AG20443 (cell line): ENCODE measurements around the gene GP1BA.

Source experiments
- DNase-seq: peaks from one replicate; pipeline ENCODE4 v3.0.0; 2012; ENCODE audit warnings: low spot score, mixed read lengths

The GP1BA gene

DNA sequence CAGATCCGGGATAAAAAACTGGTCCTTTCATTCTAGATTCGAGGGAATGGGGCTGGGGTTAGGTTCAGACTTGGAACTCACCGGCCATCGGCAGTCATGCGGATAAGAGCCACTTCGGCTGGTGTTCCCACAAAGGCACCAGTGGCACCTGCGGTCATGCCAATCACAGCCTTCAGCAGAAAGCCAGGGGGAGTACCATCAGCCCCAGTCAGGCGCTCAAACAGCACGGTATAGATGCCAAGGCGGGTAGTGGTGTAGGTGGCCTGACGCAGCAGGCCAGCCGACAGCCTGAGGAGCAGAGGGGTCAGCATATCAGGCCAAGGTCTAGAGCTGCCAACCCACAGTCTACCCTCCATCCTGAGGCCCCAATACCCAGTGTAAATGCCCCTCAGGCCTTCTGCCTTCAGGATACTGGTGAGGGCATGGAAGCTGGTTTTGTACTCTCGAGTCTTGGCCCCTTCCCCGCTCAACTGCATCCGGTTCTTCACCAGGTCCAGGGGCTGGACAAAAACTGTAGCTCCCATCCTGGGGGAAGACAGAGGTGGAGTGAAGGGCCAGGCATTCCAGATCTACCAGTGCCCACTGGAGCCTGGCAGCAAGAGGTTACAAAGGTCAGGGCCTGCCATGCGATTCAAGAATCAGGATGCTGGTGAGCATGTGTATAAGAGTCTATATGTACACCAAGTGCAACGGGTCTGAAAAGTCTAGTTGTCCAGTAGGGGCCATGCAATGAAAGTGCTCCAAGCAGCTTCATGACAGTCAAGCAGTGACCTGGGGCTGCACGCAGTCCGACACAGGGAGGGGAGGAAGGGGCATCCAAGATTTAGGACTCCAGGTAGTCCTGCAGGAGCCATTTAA lies 6.8 kb downstream of the GP1BA start:
- DNase-seq: no peak

DNA sequence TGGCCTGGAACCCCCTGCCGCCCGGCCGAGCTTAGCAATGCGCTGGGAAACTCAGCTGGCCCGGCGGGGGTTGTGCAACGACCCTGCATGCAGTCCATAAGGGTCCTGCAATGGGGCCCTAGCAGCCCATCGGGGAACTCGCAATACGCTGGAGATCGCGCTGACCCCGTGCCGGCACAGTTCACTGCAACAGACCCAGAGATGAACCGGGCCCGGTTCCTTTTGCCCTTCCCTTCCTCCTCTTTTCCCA lies 7.4 kb downstream of the GP1BA start:
- no peak for DNase-seq

DNA sequence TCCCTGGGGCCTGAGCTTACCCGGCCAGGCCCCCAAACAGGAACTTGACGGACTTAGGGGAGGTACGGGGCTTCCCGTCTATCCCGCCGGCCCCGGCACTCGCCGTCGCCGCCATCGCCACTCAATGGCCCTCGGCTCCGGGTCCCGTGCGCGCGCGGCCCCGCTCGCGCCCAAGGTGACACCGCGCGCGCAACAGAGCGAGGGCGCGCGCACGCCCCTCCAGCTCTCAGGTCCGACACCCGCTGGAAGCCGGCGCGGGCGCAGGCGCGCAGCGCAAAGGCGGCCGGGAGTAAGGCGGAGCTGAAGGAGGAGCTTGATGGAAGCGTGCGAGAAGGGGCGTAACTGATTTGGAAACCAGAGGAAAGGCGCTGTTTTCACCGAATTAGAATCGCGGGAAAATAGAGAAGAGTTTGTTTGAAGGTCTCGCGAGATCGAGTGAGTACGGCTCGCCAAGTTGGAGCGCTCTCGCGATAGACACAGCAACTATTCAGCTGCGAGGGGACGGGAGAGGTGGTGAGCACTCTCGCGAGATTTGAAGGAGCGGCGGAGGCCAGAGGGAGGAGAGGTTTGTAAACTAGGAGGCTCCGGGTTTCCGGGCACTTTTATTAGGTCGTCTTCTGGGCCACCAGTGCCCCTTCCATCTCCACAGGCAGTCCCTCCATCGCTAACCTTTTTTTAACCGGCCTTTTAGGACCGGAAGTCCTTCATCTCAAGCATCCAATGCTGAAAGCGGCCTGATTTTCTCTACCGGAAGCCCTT lies 7.9 kb downstream of the GP1BA start, which contains the start of the genes RNF167 and SLC25A11:
Gene RNF167, plus strand, starts transcription at position 473 of the 759 bp plus-strand sequence. CDS start 642 bp downstream, outside the sequence.
Gene SLC25A11, minus strand, starts transcription at position 251 of the 759 bp plus-strand sequence. Its CDS starts 136 bp downstream, at position 115.
- peak; percentile 99 for DNase-seq

DNA sequence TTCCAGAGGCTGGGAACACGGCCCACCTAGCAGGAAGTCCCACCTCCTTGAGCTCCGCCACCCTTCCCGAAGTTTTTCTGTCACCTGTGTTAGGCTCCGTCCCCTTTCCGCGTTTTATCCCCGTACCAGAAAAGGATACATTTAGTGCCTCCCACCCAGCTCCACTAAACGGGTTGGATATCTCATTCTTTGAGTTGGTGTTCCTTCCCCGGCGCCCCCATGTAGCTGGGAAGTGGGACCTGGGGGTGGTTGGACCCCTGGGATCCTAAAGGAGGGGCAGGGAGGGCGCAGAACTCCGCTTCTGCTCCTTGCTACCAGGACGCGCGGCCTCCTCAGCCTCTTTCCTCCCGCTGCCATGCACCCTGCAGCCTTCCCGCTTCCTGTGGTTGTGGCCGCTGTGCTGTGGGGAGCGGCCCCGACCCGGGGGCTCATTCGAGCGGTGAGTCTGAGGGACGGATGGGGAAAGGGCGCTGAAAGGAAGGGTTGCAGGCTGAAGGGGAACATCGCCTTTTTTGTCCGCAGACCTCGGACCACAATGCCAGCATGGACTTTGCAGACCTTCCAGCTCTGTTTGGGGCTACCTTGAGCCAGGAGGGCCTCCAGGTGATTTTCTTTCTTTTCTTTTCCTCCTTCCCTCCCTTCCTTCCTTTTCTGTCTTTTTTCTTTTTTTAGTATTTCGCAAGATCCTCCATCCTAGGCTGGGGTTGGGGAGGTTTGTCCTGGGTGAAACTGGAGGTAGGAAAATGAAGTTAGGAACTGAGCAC lies 8.7 kb downstream of the GP1BA start:
- DNase-seq: peak; percentile 77

DNA sequence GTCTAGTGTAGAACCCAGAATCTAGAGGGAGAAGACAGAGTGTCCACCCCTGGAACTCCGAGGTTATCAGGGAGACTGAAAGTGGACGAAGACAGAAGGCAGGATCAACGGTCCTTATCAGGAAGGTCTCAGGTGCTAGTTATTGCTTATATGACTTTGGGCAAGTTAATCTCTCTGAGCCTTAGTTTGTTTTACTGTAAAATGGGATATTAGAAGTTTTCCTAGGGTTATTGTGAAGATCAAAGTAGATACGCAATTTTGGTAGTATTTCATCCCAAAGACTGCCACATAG lies 9.2 kb downstream of the GP1BA start:
- no peak for DNase-seq

DNA sequence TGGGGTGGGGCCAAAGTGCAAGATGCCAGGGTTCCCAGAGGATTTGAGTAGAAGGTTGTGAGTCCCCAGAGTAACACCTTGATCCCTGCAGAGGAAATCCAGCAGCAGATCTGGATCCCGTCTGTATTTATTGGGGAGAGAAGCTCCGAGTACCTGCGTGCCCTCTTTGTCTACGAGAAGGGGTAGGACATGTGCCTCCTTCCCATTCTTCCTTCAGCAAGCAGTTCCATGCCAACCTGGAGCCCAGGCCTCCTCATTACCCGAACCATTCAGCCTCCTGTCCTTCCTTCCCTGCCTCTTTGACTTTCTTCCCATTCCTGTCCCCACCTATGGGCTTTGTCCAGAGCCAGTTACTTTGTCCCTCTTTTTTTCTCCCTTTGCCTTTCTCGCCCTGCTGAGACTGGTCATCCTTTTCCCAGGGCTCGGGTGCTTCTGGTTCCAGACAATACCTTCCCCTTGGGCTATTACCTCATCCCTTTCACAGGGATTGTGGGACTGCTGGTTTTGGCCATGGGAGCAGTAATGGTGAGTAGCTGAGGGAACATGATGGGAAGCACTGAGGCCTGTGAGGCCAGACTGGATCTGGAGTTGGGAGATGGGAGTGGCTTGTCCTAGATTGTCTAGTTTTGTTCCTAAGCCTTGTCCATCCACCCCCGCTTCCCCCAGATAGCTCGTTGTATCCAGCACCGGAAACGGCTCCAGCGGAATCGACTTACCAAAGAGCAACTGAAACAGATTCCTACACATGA lies 10.9 kb downstream of the GP1BA start:
- no peak for DNase-seq

DNA sequence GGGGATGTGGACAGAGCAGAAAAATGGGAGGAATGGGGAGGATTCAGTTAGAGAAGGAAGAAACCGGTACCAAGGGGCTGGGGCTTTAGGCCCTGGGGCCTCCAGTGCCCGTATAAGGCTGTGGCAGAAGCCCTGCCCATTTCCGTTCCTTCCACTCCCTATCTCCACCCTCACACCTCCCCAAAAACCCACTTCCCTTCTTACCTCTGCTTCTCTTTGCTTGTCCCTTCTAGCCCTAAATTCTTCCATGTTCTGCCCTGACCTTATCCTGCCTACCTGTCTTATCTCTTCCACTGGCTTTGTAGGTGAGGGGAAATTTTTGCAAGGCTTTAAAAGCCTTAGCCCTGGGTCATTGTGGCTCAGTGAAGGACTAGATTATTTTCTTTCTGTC lies 12.1 kb downstream of the GP1BA start:
- DNase-seq: no peak

DNA sequence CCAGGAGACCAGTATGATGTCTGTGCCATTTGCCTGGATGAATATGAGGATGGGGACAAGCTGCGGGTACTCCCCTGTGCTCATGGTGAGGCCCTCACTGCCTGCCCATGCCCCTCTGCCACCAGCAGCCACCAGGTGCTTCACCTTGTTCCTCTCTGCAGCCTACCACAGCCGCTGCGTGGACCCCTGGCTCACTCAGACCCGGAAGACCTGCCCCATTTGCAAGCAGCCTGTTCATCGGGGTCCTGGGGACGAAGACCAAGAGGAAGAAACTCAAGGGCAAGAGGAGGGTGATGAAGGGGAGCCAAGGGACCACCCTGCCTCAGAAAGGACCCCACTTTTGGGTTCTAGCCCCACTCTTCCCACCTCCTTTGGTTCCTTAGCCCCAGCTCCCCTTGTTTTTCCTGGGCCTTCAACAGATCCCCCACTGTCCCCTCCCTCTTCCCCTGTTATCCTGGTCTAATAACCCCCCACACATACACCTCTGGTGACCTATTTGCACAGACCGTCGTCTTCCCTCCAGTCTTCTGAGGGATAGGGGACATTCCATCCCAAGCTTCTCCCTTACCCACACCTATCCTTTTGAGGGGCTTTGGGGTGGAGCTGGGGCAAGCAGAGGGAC lies 12.6 kb downstream of the GP1BA start:
- no peak for DNase-seq

DNA sequence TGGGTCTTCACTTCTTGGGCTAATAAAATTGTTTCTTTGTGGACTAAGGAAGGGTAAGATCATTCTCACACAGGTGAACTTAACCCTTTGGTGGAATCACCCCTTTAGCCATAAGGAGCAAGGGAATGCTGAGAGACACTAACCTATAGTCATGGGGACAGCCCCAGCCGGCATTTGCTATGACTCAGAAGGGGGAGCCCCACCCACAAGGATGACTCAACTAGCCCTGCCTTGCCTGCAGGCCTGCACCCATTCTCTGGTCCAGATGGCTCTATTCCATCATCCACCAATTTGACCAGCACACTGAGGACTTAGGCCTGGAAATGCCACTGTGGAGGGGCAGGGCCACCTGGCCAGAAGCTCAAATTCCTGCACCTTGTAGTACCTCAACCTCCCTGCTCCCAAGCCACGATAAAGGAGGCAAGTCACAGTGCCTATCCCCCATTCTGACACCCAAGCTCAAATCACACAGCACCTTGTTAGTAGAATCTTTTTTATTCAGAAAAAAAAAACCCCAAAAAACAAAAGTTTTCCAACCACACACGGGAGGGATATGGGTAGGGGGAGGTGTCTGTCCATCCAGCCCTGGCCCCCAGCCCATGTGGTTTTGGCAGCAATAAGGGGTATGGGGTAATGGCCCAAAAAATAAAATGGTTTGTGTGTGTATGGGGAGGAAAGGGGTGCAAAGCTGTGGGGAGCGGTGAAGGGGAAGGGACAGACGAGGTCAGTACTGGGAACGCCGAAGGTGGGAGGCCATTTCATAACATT lies 13.3 kb downstream of the GP1BA start:
- peak; percentile 91 for DNase-seq

DNA sequence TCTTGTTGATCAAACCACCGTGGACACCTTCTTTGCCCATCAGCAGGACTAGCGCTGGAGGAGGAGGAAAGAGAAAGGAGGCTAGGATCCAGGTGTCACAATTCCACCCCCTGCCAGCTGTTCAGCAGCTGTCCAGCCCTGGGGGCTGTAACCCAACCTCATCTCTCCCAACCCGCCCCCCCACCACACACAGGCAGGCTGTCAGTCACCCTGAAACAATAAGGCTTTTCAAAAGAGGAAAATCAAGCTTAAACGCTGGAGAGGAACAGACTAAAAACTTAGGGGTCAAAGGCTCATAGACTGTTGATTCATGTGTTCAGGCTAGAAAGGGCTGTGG lies 13.8 kb downstream of the GP1BA start:
- no peak for DNase-seq

DNA sequence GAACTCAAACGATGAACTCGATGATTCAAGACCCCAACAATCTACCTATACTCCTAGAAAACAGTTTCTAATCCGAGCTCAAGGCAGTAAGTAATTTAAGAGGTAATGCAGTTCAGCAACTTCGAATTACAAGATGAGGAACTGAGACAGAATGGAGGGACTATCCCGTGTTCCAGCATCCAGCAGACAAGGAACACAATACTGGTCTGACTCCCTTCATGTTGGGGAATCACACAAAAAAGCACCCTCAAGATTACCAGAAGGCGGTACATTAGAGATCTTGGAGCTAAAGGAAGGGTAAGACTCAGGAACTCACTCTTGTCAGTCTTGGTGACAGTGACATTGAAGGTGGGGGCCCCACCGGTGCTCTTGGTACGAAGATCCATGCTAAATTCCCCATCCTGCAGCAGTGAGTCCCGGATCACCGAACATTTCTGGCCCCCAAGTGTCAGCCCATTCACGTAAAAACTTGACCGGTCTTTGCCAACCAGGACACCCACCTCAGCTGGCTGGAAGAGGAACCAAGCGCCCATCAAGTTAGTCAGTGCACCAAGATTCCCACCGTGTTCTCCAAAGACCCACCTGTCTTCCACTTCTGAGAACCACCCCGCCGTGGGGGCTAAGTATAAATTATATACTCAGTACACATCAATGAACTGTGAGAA lies 14.4 kb downstream of the GP1BA start:
- no peak for DNase-seq

DNA sequence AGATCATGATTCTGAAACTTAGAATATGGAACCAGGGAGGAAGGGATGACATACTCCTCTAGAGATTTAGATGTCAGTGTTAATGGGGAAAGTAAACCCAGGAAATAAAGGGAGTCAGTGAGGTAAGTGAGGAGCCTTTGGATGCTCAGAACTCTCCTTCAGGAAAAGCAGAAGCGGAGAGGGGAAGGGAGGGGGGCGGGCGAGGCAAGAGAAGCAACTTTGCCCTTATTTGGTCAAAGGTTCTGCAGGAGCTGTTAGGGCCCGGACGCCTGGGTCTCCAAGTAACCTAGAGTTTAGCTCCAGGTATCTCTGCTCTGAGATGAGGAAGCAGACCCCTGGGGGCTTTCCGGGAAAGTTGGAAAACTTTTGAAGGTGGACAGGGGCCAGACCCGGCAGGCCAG lies 14.9 kb downstream of the GP1BA start:
- DNase-seq: no peak

DNA sequence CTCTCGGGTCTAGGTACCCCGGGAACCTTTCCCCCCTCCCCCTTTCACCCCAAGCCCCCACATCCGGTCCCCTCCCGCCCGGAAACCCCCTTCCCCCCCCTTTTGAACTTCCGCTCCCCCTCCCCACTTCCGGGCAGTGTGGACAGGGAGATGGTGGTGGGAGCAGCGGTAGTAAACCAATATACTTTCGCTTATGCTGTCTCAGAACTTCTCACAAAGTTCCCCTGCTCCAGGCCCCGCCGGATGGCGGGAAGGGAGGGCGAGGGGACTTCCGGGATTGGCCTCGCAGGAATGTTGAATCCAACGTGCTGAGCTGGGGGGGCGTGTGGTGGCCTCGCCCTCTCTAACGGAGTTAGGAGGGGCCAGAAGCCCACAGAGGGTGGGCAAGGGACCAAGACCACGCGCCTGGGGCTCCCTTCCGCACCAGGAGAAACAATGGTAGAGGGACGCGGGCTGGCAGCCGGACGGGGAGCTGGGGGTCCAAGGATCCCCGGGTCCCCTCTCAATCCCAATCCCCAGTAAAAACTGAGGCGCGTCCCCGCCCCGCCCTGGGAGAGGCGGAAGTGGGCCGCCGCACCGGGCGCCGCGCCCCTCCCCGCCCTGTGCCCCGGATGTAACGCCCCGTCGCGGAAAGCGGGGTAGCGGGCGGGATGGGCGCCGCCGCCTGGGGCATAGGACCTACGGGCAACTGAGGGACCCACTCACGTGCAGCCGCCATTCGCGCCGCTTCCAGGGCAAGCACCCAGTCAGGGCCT lies 15.5 kb downstream of the GP1BA start:
- peak; percentile 54 for DNase-seq

DNA sequence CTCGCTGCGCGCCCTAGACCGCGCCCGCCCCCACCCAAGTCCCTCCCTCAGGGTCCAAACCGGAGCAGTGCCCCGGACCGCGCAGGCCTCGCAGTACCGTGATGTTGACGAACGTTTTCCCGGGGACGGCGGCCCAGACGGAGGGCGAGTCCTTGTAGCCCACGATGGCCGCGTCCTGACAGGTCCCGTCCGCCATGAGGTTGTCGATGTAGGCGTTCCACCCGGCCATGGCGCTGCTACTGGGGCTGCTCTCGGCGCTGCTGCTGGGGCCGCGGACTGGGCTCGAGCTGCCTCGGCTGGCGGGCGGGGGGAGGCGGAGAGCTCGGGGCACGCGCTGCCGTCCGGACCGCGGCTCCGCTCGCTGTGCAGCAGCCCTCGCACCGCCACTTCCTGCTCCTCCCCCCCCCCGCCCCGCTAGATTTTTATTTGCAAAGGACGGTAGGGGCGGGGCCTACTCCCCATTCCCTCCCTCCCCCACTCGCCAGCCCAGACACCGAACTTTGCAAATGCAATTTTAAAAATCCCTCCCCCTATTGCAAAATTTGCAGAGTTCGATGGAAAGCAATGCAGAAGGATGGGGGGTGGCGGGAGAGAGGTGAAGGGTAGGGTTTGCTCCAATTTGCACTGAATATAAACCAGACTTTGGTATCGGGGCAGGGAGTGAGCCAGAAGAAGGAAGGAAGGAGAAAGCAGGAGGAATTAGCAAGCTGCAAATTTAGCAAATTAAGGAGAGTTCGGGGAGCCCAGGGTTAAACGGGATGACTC lies 16.3 kb downstream of the GP1BA start, which contains the start of gene PFN1:
Gene PFN1, minus strand, starts transcription at position 365 of the 765 bp plus-strand sequence. Its CDS starts 136 bp downstream, at position 229.
- peak; percentile 93 for DNase-seq

DNA sequence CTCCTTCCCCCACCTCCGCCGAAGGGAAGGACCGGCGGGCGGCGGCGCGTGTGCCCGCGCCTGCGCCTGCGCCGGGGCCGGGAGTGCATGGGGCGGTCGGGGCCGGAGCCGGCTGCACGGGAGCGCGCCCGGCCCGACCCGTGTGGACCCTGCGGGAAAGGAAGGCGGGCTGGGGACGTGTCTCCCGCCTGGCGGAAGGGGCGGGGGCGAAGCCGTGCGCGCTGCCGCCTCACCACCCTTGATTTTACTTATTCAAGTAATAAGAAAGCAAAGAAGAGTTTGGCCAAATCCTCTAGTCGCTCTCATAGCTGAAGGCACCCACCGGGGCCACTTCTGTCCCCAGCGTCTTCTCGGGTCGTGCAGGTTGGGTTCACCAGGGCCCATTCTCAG lies 16.8 kb downstream of the GP1BA start:
- peak; percentile 96 for DNase-seq

DNA sequence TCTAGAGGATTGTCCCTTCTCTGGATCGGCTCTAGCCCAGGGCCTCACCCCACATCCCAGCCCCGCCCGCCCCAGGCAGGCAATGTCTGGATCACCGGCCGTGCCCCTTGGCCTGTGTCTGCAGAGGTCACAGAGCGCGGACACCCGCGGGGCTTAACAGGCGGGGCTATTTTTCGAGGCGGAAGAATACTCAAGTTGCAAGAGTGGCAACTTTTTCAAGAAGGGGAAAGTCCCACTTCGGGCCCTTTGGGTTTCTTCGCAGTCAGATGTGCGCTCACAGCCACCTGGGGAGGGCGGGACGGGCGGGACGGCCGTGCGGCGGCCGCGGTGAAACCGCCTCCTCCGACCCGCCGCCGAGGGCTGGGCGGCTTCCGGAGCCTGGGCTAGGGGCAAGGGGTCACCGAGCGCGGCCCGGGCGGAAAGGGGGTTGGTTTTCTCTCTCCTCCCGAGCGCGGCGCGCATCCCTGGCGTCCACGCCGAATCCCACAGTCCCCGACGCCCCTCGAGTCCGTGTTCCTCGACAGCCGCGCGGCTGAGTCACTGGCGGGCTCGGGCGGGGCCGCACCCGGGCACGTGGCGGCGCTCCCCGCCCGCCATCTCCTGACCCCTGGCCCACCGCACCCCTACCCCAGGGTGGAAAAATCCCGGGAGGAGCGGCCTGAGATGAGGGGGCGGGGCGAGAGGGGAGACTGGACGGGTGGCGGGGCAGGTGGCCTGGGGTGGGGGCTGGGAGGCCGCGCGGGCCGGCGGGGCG lies 17.4 kb downstream of the GP1BA start:
- DNase-seq: peak; percentile 76

DNA sequence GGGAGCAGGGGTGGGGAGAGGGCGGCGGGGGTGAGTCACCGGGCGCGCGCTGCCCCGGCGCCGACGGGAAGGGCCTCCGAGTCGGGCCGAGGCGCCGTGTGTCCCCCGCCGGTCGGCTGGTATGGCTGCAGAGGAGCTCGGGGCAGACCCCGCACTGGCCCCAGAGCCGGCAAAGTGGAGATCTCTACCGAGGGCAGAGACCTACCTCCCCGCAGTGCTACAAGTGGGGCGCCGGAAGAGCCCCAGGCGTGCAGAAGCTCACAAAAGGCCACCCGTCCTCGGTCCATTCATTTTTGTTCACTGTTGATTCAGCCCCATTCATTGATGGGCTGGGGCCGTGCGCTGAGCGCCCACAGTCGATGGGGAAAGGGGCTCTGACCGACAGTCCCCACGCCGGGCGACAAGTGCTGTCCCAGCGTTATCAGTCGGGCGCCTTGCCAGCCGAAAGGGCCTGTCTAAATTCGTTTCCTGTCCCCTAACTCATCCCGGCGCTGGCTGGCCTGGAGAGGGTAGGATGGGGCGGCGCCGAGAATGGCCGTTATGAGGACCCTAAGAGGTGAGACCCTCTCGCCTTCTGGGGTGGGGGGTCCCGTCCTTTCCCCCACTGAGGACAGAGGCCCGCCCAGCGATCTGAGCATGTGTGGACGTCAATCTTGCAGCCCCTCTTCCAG lies 18.1 kb downstream of the GP1BA start:
- DNase-seq: no peak
